Measurements from ENCODE around the gene IFNAR1. TPM values are rescaled to one million over a fixed set of nuclear protein-coding genes. Genes with fewer than 3 reads are reported as not detected.

The IFNAR1 gene
- polyA plus RNA-seq, 1 donor = 26.7 TPM

DNA sequence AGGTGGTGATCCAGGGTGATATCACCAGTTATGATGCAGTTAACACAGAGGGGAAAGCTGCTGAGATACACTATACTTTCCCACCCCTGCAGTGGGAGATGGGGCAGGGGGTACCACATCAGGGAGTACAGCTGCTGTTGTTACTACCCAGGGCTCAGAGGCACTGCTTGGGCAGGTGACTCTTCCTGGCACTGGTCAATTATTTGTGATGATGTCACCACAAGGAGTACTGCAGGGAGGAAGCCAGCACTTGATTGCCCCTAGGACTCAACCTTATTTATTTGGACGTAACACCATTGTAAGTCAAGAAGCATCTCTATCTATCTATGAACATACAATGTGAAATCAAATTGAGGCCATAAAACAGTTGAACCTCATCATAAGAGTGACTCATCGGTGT is 10.1 kb downstream of the IFNAR1 start:
- H3K27me3 ChIP-seq (ENCODE audit: control insufficient read depth, insufficient read depth, low read length) = no peaks in the 10 kb centered on the region
- H3K36me3 ChIP-seq (ENCODE audit: control insufficient read depth, insufficient read depth, low read length) = peaks cover 19% of the 10 kb centered on the region
- DNase-seq = no peak
- H3K27ac ChIP-seq (ENCODE audit: low read length) = no peak overlapping the region
- no peak overlapping the region for H3K4me3 ChIP-seq (ENCODE audit: low read length)
- no peaks in the 10 kb centered on the region for H3K4me1 ChIP-seq (ENCODE audit: control insufficient read depth, insufficient read depth, low read length)
- 100% methylated on average over 1 of the region's 2 CpGs for WGBS (ENCODE audit: insufficient coverage, low lambda C conversion rate)
- peaks cover 6% of the 10 kb centered on the region for H3K9me3 ChIP-seq (ENCODE audit: control insufficient read depth, low read depth, low read length)

DNA sequence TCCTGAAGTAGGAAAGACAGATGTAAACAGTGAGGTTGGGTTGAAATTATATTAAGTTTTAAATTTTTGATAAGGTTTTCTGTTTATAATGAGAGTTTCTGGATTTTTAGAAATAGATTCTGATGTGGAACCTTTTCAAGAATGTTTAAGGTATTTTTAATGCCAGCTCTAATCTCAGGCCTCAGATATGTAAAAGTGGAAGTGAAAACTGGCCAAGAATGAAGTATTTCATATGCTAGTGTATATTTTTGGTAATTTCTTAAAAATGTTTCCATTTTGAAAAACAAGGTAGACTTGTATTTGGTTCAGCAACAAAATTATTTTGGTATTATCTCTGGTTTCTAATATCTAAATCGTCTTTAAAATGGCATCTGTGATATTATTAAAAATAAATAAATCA is 14.4 kb downstream of the IFNAR1 start:
- Histone ChIP-seq H3K4me3 (ENCODE audit: low read length) (no peak overlapping the region), H3K27me3 (ENCODE audit: control insufficient read depth, insufficient read depth, low read length) (no peaks in the 10 kb centered on the region), H3K36me3 (ENCODE audit: control insufficient read depth, insufficient read depth, low read length) (peaks cover 36% of the 10 kb centered on the region), H3K9me3 (ENCODE audit: control insufficient read depth, low read depth, low read length) (no peaks in the 10 kb centered on the region), H3K4me1 (ENCODE audit: control insufficient read depth, insufficient read depth, low read length) (no peaks in the 10 kb centered on the region), H3K27ac (ENCODE audit: low read length) (no peak overlapping the region)
- DNase-seq = no peak
- WGBS (ENCODE audit: insufficient coverage, low lambda C conversion rate) = no CpG with 5 or more reads among the region's 1 CpG

DNA sequence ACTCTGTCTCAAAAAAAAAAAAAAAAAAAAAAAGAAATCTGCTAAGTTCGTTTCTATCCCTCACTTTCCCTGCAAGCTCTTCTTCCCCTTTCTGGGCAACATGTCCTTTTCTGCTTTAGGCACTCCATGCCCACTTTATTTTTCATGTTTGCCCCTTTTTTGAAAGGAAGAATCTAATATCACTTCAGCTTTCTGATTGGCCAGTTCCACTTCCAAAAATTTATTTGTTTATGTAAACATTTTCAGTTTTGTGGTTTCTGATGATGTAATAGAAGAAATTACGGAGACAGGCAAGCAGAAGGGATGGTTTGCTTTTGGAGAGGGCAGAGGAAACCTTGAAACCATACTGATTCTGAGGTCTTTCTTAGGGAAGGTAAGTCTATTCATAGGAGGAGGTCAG is 15.1 kb downstream of the IFNAR1 start:
- no peak overlapping the region for H3K27ac ChIP-seq (ENCODE audit: low read length)
- no peaks in the 10 kb centered on the region for H3K4me1 ChIP-seq (ENCODE audit: control insufficient read depth, insufficient read depth, low read length)
- WGBS (ENCODE audit: insufficient coverage, low lambda C conversion rate) = 80% methylated on average over 2 of the region's 2 CpGs
- peaks cover 37% of the 10 kb centered on the region for H3K36me3 ChIP-seq (ENCODE audit: control insufficient read depth, insufficient read depth, low read length)
- H3K9me3 ChIP-seq (ENCODE audit: control insufficient read depth, low read depth, low read length) = no peaks in the 10 kb centered on the region
- H3K27me3 ChIP-seq (ENCODE audit: control insufficient read depth, insufficient read depth, low read length) = no peaks in the 10 kb centered on the region
- H3K4me3 ChIP-seq (ENCODE audit: low read length) = no peak overlapping the region
- DNase-seq = no peak

DNA sequence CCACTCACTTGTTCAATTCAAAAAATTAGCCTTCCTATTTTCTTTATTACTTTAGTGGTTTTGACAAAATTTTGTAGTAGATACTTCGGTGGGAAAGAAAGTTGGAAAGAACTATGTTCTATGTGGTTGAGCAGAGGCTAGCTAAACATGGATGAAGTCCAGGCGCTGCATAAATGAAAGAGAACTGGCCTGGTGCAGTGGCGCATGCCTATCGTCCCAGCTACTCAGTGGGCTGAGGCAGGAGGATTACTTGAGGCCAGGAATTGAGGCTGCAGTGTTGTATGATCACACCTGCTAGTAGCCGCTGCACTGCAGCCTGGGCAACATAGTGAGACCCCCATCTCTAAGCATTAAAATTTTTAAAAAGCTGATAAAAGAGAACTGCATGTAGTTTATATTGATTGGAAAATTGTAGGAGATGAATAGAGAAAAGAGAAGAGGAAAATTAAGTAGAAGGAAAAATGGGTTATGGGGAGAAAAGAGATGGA is 21.0 kb downstream of the IFNAR1 start:
- DNase-seq = no peak
- no peak overlapping the region for H3K4me3 ChIP-seq (ENCODE audit: low read length)
- H3K27ac ChIP-seq (ENCODE audit: low read length) = no peak overlapping the region
- H3K4me1 ChIP-seq (ENCODE audit: control insufficient read depth, insufficient read depth, low read length) = no peaks in the 10 kb centered on the region
- no peaks in the 10 kb centered on the region for H3K9me3 ChIP-seq (ENCODE audit: control insufficient read depth, low read depth, low read length)
- peaks cover 60% of the 10 kb centered on the region for H3K36me3 ChIP-seq (ENCODE audit: control insufficient read depth, insufficient read depth, low read length)
- H3K27me3 ChIP-seq (ENCODE audit: control insufficient read depth, insufficient read depth, low read length) = no peaks in the 10 kb centered on the region
- WGBS (ENCODE audit: insufficient coverage, low lambda C conversion rate) = no CpG with 5 or more reads among the region's 5 CpGs

GRCh38 chr21:33348706-33349105 is 23.9 kb downstream of the IFNAR1 start:
- DNase-seq = no peak
- no peaks in the 10 kb centered on the region for H3K27me3 ChIP-seq (ENCODE audit: control insufficient read depth, insufficient read depth, low read length)
- 100% methylated on average over 1 of the region's 3 CpGs for WGBS (ENCODE audit: insufficient coverage, low lambda C conversion rate)
- peaks cover 44% of the 10 kb centered on the region for H3K36me3 ChIP-seq (ENCODE audit: control insufficient read depth, insufficient read depth, low read length)
- no peaks in the 10 kb centered on the region for H3K4me1 ChIP-seq (ENCODE audit: control insufficient read depth, insufficient read depth, low read length)
- H3K27ac ChIP-seq (ENCODE audit: low read length) = no peak overlapping the region
- no peaks in the 10 kb centered on the region for H3K9me3 ChIP-seq (ENCODE audit: control insufficient read depth, low read depth, low read length)
- H3K4me3 ChIP-seq (ENCODE audit: low read length) = no peak overlapping the region

DNA sequence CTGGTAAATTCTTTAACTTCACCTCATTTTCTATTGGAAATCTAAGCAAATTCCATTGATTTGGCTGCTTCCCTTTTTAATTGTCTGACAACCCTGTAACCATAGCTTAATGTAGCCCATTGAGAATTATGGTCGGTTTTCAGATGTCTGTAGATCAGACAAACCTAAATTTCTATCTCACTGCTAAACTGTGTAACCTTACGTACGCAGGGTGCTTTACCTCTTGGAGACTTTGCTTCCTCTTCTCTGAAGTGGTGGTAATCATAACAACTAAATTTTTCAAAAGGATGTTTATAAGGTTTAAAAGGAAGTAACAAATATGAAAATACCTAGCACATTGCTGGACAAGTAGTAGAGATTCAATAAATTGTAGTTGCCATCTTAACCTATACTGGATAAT is 25.9 kb downstream of the IFNAR1 start:
- Histone ChIP-seq H3K4me1 (ENCODE audit: control insufficient read depth, insufficient read depth, low read length) (no peaks in the 10 kb centered on the region), H3K9me3 (ENCODE audit: control insufficient read depth, low read depth, low read length) (no peaks in the 10 kb centered on the region), H3K36me3 (ENCODE audit: control insufficient read depth, insufficient read depth, low read length) (peaks cover 41% of the 10 kb centered on the region), H3K27ac (ENCODE audit: low read length) (no peak overlapping the region), H3K4me3 (ENCODE audit: low read length) (no peak overlapping the region), H3K27me3 (ENCODE audit: control insufficient read depth, insufficient read depth, low read length) (no peaks in the 10 kb centered on the region)
- WGBS (ENCODE audit: insufficient coverage, low lambda C conversion rate) = no CpG with 5 or more reads among the region's 3 CpGs
- no peak for DNase-seq

DNA sequence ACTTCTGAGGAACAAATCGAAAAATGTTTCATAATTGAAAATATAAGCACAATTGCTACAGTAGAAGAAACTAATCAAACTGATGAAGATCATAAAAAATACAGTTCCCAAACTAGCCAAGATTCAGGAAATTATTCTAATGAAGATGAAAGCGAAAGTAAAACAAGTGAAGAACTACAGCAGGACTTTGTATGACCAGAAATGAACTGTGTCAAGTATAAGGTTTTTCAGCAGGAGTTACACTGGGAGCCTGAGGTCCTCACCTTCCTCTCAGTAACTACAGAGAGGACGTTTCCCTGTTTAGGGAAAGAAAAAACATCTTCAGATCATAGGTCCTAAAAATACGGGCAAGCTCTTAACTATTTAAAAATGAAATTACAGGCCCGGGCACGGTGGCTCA is 30.6 kb downstream of the IFNAR1 start:
- no peaks in the 10 kb centered on the region for H3K4me1 ChIP-seq (ENCODE audit: control insufficient read depth, insufficient read depth, low read length)
- DNase-seq = no peak
- 100% methylated on average over 1 of the region's 6 CpGs for WGBS (ENCODE audit: insufficient coverage, low lambda C conversion rate)
- no peaks in the 10 kb centered on the region for H3K9me3 ChIP-seq (ENCODE audit: control insufficient read depth, low read depth, low read length)
- no peak overlapping the region for H3K4me3 ChIP-seq (ENCODE audit: low read length)
- H3K36me3 ChIP-seq (ENCODE audit: control insufficient read depth, insufficient read depth, low read length) = peaks cover 31% of the 10 kb centered on the region
- H3K27me3 ChIP-seq (ENCODE audit: control insufficient read depth, insufficient read depth, low read length) = no peaks in the 10 kb centered on the region
- no peak overlapping the region for H3K27ac ChIP-seq (ENCODE audit: low read length)

DNA sequence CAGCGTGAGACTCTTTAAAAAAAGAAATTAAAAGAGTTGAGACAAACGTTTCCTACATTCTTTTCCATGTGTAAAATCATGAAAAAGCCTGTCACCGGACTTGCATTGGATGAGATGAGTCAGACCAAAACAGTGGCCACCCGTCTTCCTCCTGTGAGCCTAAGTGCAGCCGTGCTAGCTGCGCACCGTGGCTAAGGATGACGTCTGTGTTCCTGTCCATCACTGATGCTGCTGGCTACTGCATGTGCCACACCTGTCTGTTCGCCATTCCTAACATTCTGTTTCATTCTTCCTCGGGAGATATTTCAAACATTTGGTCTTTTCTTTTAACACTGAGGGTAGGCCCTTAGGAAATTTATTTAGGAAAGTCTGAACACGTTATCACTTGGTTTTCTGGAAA is 31.2 kb downstream of the IFNAR1 start:
- no peak overlapping the region for H3K4me3 ChIP-seq (ENCODE audit: low read length)
- H3K36me3 ChIP-seq (ENCODE audit: control insufficient read depth, insufficient read depth, low read length) = peaks cover 30% of the 10 kb centered on the region
- no CpG with 5 or more reads among the region's 11 CpGs for WGBS (ENCODE audit: insufficient coverage, low lambda C conversion rate)
- H3K9me3 ChIP-seq (ENCODE audit: control insufficient read depth, low read depth, low read length) = no peaks in the 10 kb centered on the region
- H3K4me1 ChIP-seq (ENCODE audit: control insufficient read depth, insufficient read depth, low read length) = peaks cover 5% of the 10 kb centered on the region
- H3K27ac ChIP-seq (ENCODE audit: low read length) = no peak overlapping the region
- DNase-seq = no peak
- H3K27me3 ChIP-seq (ENCODE audit: control insufficient read depth, insufficient read depth, low read length) = no peaks in the 10 kb centered on the region

- WGBS (ENCODE audit: insufficient coverage, low lambda C conversion rate) = no CpG with 5 or more reads among the region's 8 CpGs
- H3K4me1 ChIP-seq (ENCODE audit: control insufficient read depth, insufficient read depth, low read length) = peaks cover 11% of the 10 kb centered on the region
- DNase-seq = no peak
- no peak overlapping the region for H3K27ac ChIP-seq (ENCODE audit: low read length)
- H3K27me3 ChIP-seq (ENCODE audit: control insufficient read depth, insufficient read depth, low read length) = no peaks in the 10 kb centered on the region
- no peaks in the 10 kb centered on the region for H3K9me3 ChIP-seq (ENCODE audit: control insufficient read depth, low read depth, low read length)
- peaks cover 25% of the 10 kb centered on the region for H3K36me3 ChIP-seq (ENCODE audit: control insufficient read depth, insufficient read depth, low read length)
- H3K4me3 ChIP-seq (ENCODE audit: low read length) = no peak overlapping the region
Observed at GRCh38 chr21:33357177-33357576, 32.4 kb downstream of the IFNAR1 start.

DNA sequence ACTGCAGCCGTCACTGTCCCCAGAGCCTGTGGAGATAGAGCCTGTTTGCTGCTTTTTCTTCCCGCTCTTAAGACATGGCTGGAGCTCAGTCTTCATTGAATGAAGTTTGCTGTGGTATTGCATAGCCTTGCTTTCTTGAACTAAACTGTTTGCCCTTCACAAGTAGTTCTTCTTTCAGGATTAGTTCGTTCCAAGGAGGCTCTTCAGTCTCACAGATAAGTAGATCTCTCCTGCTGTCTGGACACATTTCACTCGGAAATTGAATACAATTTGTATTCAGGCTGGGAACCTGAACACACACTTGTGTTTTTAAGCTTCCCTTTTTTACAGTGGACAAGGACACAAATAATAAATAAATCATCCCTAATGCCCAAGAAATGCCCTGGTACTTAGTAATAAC is 34.7 kb downstream of the IFNAR1 start:
- peaks cover 19% of the 10 kb centered on the region for H3K36me3 ChIP-seq (ENCODE audit: control insufficient read depth, insufficient read depth, low read length)
- no peak overlapping the region for H3K27ac ChIP-seq (ENCODE audit: low read length)
- WGBS (ENCODE audit: insufficient coverage, low lambda C conversion rate) = 90% methylated on average over 2 of the region's 4 CpGs
- peaks cover 11% of the 10 kb centered on the region for H3K4me1 ChIP-seq (ENCODE audit: control insufficient read depth, insufficient read depth, low read length)
- H3K9me3 ChIP-seq (ENCODE audit: control insufficient read depth, low read depth, low read length) = no peaks in the 10 kb centered on the region
- H3K27me3 ChIP-seq (ENCODE audit: control insufficient read depth, insufficient read depth, low read length) = no peaks in the 10 kb centered on the region
- no peak overlapping the region for H3K4me3 ChIP-seq (ENCODE audit: low read length)
- no peak for DNase-seq

DNA sequence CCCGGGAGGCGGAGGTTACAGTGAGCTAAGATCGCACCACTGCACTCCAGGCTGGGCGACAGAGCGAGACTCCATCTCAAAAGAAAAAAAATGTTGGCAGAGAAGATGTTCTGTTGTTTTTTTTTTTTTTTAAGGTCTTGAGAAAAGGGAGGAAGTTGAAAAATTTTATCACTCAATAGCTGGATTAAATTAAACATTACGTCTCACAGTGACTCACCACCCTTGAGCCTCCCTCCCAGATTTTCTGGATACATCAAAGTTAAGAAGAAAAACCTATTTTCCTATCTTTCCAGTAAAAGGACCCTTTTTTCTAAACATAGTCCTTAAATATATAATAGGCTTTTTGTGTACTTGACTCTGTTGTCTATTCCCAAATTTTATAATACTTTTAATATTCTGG is 35.5 kb downstream of the IFNAR1 start:
- Histone ChIP-seq H3K27ac (ENCODE audit: low read length) (no peak overlapping the region), H3K4me1 (ENCODE audit: control insufficient read depth, insufficient read depth, low read length) (peaks cover 11% of the 10 kb centered on the region), H3K4me3 (ENCODE audit: low read length) (no peak overlapping the region), H3K9me3 (ENCODE audit: control insufficient read depth, low read depth, low read length) (no peaks in the 10 kb centered on the region), H3K36me3 (ENCODE audit: control insufficient read depth, insufficient read depth, low read length) (peaks cover 18% of the 10 kb centered on the region), H3K27me3 (ENCODE audit: control insufficient read depth, insufficient read depth, low read length) (no peaks in the 10 kb centered on the region)
- DNase-seq = no peak
- WGBS (ENCODE audit: insufficient coverage, low lambda C conversion rate) = 100% methylated on average over 2 of the region's 6 CpGs

Measured in large intestine (tissue), 3 donors.